ENCODE results near the gene SEC11C.

Gene SEC11C

DNA sequence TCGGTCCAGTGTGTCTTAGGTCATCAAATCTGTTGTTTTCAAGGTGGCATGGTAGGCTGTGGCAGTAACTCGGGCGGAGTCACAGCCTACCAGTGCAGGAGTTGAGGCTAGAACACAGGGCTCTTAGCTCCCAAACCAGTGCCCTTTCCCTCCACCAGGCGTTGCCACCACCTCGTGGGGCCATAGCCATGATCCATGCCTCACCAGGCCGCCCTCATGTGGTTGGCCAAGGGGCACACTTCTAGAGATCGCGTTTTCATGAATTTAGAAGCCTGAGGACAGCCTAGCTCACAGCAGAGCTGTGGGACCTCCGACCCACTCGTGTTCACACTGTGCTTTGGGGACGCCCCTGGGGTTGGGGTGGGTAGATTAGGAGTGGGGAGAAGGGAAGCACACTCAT is 10.6 kb downstream of the SEC11C start:
- H3K4me1 Mint-ChIP-seq: peaks cover 25% of the 10 kb centered on the region
- ATAC-seq (replicated peaks; ENCODE audit: extremely low read depth, poor library complexity, severe bottlenecking): no peak
- H3K27me3 Mint-ChIP-seq: no peaks in the 10 kb centered on the region
- H3K4me3 Mint-ChIP-seq: no peak overlapping the region
- no peak overlapping the region for H3K27ac Mint-ChIP-seq (ENCODE audit: low read depth)
- DNase-seq (ENCODE audit: low spot score in 2 of 2): no peak
- H3K36me3 Mint-ChIP-seq (ENCODE audit: insufficient read depth): peaks cover 38% of the 10 kb centered on the region
- H3K9me3 Mint-ChIP-seq: no peaks in the 10 kb centered on the region

DNA sequence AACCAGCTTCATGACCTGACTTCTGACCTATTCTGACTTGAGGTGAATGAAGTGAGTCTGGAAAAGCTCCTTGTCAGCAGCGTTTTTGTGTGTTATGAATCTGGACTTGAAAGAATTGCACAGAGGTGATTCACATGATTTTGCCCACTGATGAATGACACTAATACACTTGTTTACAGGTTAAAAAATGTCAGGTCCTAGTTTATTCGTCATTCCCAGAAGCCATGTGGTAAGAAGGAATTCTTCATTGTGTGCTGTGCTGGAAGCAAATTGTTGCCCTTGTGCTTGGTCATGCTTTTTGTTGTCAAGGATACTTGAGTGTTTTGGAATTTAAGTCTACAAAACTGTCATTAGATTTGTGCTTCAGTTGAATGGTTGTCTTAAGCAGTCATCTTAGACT is 15.5 kb downstream of the SEC11C start:
- no peak overlapping the region for H3K4me3 Mint-ChIP-seq
- no peaks in the 10 kb centered on the region for H3K9me3 Mint-ChIP-seq
- H3K36me3 Mint-ChIP-seq (ENCODE audit: insufficient read depth): peaks cover 46% of the 10 kb centered on the region
- H3K27ac Mint-ChIP-seq (ENCODE audit: low read depth): no peak overlapping the region
- no peaks in the 10 kb centered on the region for H3K27me3 Mint-ChIP-seq
- no peaks in the 10 kb centered on the region for H3K4me1 Mint-ChIP-seq
- DNase-seq (ENCODE audit: low spot score in 2 of 2) (no peak), ATAC-seq (replicated peaks; ENCODE audit: extremely low read depth, poor library complexity, severe bottlenecking) (no peak)

DNA sequence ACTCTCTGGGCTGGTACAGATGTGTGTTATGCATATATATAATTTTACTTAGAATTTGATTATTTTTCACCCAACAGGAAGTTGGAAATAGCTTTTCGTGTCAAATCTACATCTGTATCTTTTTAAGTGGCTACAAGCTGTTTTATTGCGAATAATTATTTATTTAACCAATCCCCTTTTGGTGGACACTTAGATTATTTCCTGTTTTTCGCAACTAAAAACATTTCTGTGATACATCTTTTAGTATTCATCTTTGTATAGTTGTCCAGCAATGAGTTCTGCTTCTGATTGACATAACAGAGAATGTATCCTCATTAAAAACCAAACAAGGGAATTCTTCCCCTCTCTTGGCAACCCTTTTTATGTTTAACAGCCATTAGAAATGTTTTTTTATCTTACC is 16.6 kb downstream of the SEC11C start:
- Mint-ChIP-seq H3K4me3 (no peak overlapping the region), H3K4me1 (no peaks in the 10 kb centered on the region), H3K27ac (ENCODE audit: low read depth) (no peak overlapping the region), H3K9me3 (no peaks in the 10 kb centered on the region), H3K27me3 (no peaks in the 10 kb centered on the region), H3K36me3 (ENCODE audit: insufficient read depth) (peaks cover 44% of the 10 kb centered on the region)
- DNase-seq (ENCODE audit: low spot score in 2 of 2) (no peak), ATAC-seq (replicated peaks; ENCODE audit: extremely low read depth, poor library complexity, severe bottlenecking) (no peak)

DNA sequence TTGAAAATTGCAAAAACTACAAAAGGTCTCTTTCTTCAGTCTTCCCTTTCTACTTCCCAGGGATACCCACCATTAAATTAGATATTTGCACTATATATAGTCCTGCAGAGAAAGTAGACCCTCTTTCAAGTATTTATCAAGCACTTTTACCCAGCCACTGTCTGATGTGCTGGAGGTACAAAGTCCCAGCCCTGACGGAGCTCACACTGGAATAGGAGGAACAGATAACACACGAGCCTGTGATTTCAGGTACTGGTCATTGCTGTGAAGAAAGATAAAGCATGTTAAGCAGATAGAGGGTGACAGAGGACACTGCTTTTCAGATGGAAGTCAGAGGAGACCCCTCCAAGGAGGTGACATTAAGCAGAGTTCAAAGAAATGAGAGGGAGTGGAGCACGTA is 19.6 kb downstream of the SEC11C start:
- Mint-ChIP-seq H3K9me3 (no peaks in the 10 kb centered on the region), H3K27me3 (no peaks in the 10 kb centered on the region), H3K27ac (ENCODE audit: low read depth) (no peak overlapping the region), H3K36me3 (ENCODE audit: insufficient read depth) (peaks cover 21% of the 10 kb centered on the region), H3K4me3 (no peak overlapping the region), H3K4me1 (no peaks in the 10 kb centered on the region)
- ATAC-seq (replicated peaks; ENCODE audit: extremely low read depth, poor library complexity, severe bottlenecking): no peak
- no peak for DNase-seq (ENCODE audit: low spot score in 2 of 2)

DNA sequence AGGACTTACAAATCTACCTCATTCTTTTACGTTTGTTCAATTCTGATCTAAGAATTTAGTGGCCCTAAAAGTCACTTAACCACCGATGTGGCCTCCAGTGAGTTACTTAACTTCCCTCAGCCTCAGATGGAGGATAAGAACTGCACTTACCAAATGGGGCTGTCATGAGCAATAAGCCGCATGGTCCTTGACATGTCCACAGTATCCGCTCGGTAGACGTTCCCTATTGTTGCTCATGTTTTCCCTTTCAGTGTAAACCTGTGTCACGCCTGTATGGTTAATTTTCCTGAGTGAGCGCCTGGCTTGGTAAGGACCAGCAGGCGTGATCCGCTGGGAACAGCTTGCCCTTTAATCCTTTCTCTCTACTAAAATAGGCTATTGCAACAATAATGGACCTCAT is 20.3 kb downstream of the SEC11C start:
- no peak for ATAC-seq (replicated peaks; ENCODE audit: extremely low read depth, poor library complexity, severe bottlenecking)
- H3K9me3 Mint-ChIP-seq: no peaks in the 10 kb centered on the region
- H3K27me3 Mint-ChIP-seq: no peaks in the 10 kb centered on the region

DNA sequence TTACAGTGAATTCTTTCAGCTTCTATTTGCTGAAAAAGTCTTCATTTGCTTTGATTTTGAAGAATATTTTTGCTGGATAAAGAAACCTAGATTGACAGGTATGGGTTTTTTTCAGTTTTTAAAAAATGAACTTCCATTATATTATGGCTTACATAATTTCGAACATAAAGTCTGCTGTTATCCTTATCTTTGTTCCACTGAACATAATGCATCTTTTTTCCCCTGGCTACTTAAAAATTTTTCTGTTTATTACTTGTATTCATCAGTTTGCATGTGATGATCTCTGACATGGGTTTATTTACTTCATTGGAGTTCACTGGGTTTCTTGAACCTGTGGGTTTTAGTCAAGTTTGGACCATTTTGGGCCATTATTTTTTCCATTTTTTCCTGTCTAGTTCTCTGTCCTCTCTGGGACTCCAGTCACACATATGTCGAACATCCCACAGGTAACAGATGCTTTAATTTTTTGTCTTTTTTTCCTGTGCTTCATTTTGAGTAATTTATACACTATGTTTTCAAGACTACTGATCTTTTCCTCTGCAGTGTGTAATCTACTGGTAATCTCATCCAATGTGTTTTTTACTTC is 33.1 kb downstream of the SEC11C start:
- Mint-ChIP-seq H3K36me3 (ENCODE audit: insufficient read depth) (no peaks in the 10 kb centered on the region), H3K27ac (ENCODE audit: low read depth) (no peak overlapping the region), H3K4me1 (no peaks in the 10 kb centered on the region), H3K9me3 (peaks cover 22% of the 10 kb centered on the region), H3K27me3 (peaks cover 21% of the 10 kb centered on the region), H3K4me3 (no peak overlapping the region)
- ATAC-seq (replicated peaks; ENCODE audit: extremely low read depth, poor library complexity, severe bottlenecking) (no peak), DNase-seq (ENCODE audit: low spot score in 2 of 2) (no peak)

More for the DNA sequence above, 20.3 kb downstream of the SEC11C start:
- Mint-ChIP-seq H3K4me1 (no peaks in the 10 kb centered on the region), H3K4me3 (no peak overlapping the region), H3K36me3 (ENCODE audit: insufficient read depth) (peaks cover 17% of the 10 kb centered on the region), H3K27ac (ENCODE audit: low read depth) (no peak overlapping the region)
- DNase-seq (ENCODE audit: low spot score in 2 of 2): no peak

DNA sequence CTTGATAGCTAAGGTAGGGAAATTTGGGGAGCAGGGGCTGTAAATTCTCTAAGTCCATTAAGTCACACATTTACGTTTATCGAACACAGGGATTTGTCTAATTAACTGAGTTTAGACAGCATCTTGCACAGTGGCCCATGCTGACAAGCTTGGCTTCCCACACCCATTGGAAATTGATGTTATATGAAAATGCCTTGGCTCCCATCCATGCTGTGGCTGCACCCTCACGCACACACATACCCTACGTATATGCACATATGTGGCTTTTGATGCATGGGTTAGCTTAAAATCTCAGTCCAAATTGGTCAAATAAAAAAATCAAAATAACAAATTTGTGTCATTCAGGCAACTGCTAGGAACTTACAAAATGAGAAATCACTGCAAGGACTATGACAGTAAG is 37.8 kb downstream of the SEC11C start:
- Mint-ChIP-seq H3K36me3 (ENCODE audit: insufficient read depth) (no peaks in the 10 kb centered on the region), H3K4me1 (no peaks in the 10 kb centered on the region), H3K9me3 (peaks cover 12% of the 10 kb centered on the region), H3K27ac (ENCODE audit: low read depth) (no peak overlapping the region), H3K27me3 (peaks cover 26% of the 10 kb centered on the region), H3K4me3 (no peak overlapping the region)
- DNase-seq (ENCODE audit: low spot score in 2 of 2) (no peak), ATAC-seq (replicated peaks; ENCODE audit: extremely low read depth, poor library complexity, severe bottlenecking) (no peak)

DNA sequence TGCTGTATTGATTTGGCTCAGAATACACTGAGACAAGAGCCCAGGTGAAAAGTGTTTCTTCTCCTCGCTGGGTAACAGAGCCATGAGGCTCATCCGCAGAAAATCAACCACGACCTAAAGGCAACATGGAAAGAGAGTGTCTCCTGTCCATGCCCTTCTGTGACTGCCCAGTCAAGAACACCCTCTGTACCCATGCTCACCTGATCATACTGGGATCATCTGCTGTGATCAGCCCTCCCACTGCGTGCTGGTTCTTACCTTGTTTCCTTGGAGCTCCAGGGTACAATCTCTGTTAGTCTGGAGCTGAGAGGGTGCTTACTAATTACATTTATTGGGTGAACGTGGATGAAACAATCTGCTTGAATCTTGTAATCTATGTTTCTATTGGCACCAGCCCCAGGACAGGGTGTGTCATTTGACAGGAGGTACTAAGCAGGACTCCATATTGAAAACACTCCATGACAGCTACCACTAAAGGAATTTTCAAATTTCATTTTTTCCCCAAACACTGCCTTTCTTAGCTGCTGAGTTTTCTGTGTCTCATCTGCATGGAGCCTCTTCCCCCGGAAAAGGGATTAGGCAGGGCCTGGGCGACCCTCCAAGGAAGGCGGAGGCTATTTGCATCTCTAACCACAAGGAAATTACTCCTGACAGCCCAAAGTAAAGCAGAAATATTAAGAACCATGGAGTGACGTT is 40.6 kb downstream of the SEC11C start:
- H3K4me3 Mint-ChIP-seq: no peak overlapping the region
- H3K9me3 Mint-ChIP-seq: no peaks in the 10 kb centered on the region
- H3K27ac Mint-ChIP-seq (ENCODE audit: low read depth): no peak overlapping the region
- H3K27me3 Mint-ChIP-seq: peaks cover 49% of the 10 kb centered on the region
- DNase-seq (ENCODE audit: low spot score in 2 of 2) (no peak), ATAC-seq (replicated peaks; ENCODE audit: extremely low read depth, poor library complexity, severe bottlenecking) (no peak)
- no peaks in the 10 kb centered on the region for H3K4me1 Mint-ChIP-seq
- no peaks in the 10 kb centered on the region for H3K36me3 Mint-ChIP-seq (ENCODE audit: insufficient read depth)

DNA sequence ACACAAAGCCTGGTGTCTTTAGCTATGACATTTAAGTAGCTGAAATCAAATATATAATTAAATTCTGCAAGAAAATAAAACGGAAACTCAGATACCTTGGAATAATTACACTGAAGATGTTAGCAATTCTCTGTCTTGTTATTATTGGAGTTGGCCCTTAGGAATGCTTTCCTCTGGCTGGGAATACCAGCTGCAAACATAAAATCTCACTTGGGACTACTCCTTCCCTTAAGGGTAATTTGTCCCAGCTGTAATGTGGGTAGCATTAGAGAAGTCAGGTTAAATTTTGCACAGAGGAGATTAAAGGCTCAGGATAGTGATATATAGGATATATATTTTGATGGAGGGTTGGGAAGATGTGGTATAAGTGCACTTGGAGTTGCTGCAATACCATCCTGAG is 43.0 kb downstream of the SEC11C start:
- ATAC-seq (replicated peaks; ENCODE audit: extremely low read depth, poor library complexity, severe bottlenecking): no peak
- H3K4me1 Mint-ChIP-seq: no peaks in the 10 kb centered on the region
- H3K4me3 Mint-ChIP-seq: no peak overlapping the region
- H3K9me3 Mint-ChIP-seq: no peaks in the 10 kb centered on the region
- H3K27ac Mint-ChIP-seq (ENCODE audit: low read depth): no peak overlapping the region
- peaks cover 57% of the 10 kb centered on the region for H3K27me3 Mint-ChIP-seq
- no peaks in the 10 kb centered on the region for H3K36me3 Mint-ChIP-seq (ENCODE audit: insufficient read depth)
- no peak for DNase-seq (ENCODE audit: low spot score in 2 of 2)

DNA sequence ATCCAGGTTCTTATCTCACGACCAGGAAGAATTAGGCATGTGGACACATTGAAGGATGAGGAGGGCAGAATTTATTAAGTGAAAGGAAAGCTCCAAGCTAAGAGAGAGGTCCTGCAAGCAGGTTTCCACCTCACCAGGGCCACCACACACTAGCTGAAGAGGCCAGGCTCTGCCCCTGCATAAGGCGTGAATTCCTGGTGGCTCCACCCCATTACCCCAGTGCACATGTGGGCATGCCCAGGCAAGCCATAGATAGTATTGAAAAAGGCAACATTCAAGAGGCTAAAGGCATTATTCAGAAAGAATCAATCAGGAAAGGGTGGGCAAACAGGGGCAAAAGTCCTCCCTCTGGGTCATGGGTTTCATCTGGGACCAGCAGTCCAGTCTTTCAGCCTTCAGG is 49.3 kb downstream of the SEC11C start:
- DNase-seq (ENCODE audit: low spot score in 2 of 2): no peak
- no peak for ATAC-seq (replicated peaks; ENCODE audit: extremely low read depth, poor library complexity, severe bottlenecking)
- Mint-ChIP-seq H3K27me3 (peaks cover 22% of the 10 kb centered on the region), H3K27ac (ENCODE audit: low read depth) (no peak overlapping the region), H3K9me3 (peaks cover 6% of the 10 kb centered on the region), H3K4me3 (no peak overlapping the region), H3K4me1 (no peaks in the 10 kb centered on the region), H3K36me3 (ENCODE audit: insufficient read depth) (no peaks in the 10 kb centered on the region)

DNA sequence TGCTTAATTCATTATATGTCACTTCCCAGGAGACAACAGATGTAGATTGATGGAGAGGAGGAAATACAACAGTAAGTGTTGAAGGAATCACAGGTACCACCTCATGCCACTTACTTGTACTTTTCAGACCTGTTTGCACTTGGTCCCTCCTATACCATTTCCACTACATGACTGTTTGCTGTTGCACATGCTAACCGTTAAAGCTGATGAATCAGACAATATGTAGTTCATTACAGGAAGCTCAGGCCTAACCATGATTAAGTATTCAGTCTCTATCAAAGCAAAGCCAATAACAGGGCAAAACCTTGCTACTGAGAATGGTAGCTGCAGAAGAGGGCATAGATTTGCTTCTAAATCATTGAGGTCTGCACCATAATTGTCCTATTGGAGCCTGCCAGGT is 50.1 kb downstream of the SEC11C start:
- DNase-seq (ENCODE audit: low spot score in 2 of 2): no peak
- H3K9me3 Mint-ChIP-seq: peaks cover 6% of the 10 kb centered on the region
- peaks cover 16% of the 10 kb centered on the region for H3K27me3 Mint-ChIP-seq

DNA sequence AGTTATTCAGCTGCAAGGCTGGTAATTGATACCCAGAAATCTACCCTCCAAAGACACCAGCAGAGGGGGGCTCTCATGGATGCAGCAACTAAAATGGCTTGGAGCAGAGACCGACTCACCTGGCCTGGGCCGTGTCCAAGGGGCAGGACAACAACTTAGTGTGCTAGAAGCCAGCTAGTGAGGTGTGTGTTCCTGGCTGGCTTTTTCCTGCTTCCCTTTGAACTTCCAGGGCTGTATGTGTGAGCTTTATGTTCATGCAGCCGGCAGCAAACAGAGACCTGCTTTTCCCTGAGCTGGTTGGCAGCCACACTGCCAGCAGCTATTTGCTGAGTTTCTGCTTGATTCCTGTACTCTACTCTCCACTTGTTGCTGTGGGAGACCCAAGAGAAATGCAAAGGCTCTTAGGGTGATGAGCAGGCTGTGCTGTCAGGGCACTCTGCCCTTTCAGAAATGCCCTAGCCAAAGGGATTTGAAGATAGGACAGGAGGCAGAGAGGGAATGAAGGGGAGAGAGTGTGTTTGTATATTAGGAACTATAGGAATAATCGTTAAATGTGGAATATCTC is 56.6 kb downstream of the SEC11C start:
- Mint-ChIP-seq H3K9me3 (no peaks in the 10 kb centered on the region), H3K27me3 (peaks cover 48% of the 10 kb centered on the region), H3K4me3 (no peak overlapping the region), H3K4me1 (no peaks in the 10 kb centered on the region), H3K27ac (ENCODE audit: low read depth) (no peak overlapping the region), H3K36me3 (ENCODE audit: insufficient read depth) (no peaks in the 10 kb centered on the region)
- DNase-seq (ENCODE audit: low spot score in 2 of 2) (no peak), ATAC-seq (replicated peaks; ENCODE audit: extremely low read depth, poor library complexity, severe bottlenecking) (no peak)

More for the DNA sequence above, 50.1 kb downstream of the SEC11C start:
- Mint-ChIP-seq H3K4me3 (no peak overlapping the region), H3K4me1 (no peaks in the 10 kb centered on the region), H3K36me3 (ENCODE audit: insufficient read depth) (no peaks in the 10 kb centered on the region), H3K27ac (ENCODE audit: low read depth) (no peak overlapping the region)
- no peak for ATAC-seq (replicated peaks; ENCODE audit: extremely low read depth, poor library complexity, severe bottlenecking)

DNA sequence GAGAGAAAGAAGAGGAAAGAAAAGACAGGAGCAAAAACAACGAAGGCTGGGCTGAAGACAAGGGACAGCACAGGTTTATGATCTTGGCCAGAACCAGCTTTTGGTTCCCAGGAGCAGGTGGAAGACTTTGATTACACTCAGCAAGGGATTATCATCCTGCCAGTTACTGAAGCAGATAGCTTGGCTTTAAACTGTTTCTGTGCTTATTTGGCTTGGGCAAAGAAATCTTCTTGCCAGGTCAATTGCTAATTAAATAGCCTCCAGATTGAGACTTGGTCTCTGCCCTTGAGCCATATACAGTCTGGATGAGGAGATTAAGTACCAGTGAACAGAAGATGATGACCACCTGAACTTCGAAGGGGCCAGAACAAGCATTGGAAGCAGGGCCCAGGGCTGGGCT is 58.0 kb downstream of the SEC11C start:
- H3K4me1 Mint-ChIP-seq: no peaks in the 10 kb centered on the region
- H3K36me3 Mint-ChIP-seq (ENCODE audit: insufficient read depth): no peaks in the 10 kb centered on the region
- ATAC-seq (replicated peaks; ENCODE audit: extremely low read depth, poor library complexity, severe bottlenecking): no peak
- peaks cover 56% of the 10 kb centered on the region for H3K27me3 Mint-ChIP-seq
- no peak for DNase-seq (ENCODE audit: low spot score in 2 of 2)
- H3K4me3 Mint-ChIP-seq: no peak overlapping the region
- no peaks in the 10 kb centered on the region for H3K9me3 Mint-ChIP-seq
- H3K27ac Mint-ChIP-seq (ENCODE audit: low read depth): no peak overlapping the region
